SK-N-MC (cell line): ENCODE data around the gene CACNA1F.

Source experiments
- DNase-seq: peaks from one replicate; pipeline ENCODE4 v3.0.0-alpha.2; 2011; ENCODE audit warnings: low read depth, low spot score
- H3K27ac ChIP-seq: fragments of 200-600 bp; sonication (generic); 2 replicates; pipeline ENCODE4 v1.5.1; 2016; ENCODE audit warnings: mixed run types
- H3K36me3 ChIP-seq: fragments of 200-600 bp; sonication (generic); 2 replicates; pipeline ENCODE4 v1.6.1; 2017; ENCODE audit warnings: antibody characterized with exemption, low read length, mixed read lengths; ENCODE audit not compliant: insufficient read depth
- H3K4me3 ChIP-seq: fragments of 200-600 bp; sonication (generic); 2 replicates; pipeline ENCODE4 v1.5.1; 2016
- H3K9ac ChIP-seq: fragments of 200-600 bp; sonication (generic); 2 replicates; pipeline ENCODE4 v1.8.0; 2017; ENCODE audit warnings: mixed run types, mixed read lengths; ENCODE audit not compliant: insufficient read length
- H3K9me3 ChIP-seq: fragments of 200-600 bp; sonication (generic); 2 replicates; pipeline ENCODE4 v1.6.1; 2017; ENCODE audit warnings: low read depth, mild to moderate bottlenecking, antibody characterized with exemption, low read length, moderate library complexity, mixed read lengths
- EZH2 ChIP-seq: fragments of 200-600 bp; sonication (generic); IDR thresholded peaks from one replicate; pipeline ENCODE4 v1.6.1; 2017; ENCODE audit warnings: antibody characterized with exemption
- FOXP2 ChIP-seq: optimal IDR thresholded peaks from 2 replicates; pipeline ENCODE3; 2011; ENCODE audit warnings: mild to moderate bottlenecking, moderate library complexity; ENCODE audit not compliant: insufficient read depth; ENCODE audit errors: extremely low read length, control extremely low read depth
- POLR2AphosphoS5 ChIP-seq: IDR thresholded peaks from 2 replicates; pipeline ENCODE4 v1.6.1; 2012; ENCODE audit warnings: mild to moderate bottlenecking, low read depth, low read length, borderline replicate concordance

CACNA1F gene

GRCh38 chrX:49250578-49250977, 17.4 kb upstream of the CACNA1F start:
- no peak overlapping the region for H3K4me3 ChIP-seq
- H3K9me3 ChIP-seq: no peaks in the 10 kb centered on the region
- no peak overlapping the region for H3K27ac ChIP-seq
- no peak for DNase-seq
- H3K9ac ChIP-seq: no peak overlapping the region
- TF ChIP-seq EZH2 (no peak), FOXP2 (no peak), POLR2AphosphoS5 (no peak)
- no peaks in the 10 kb centered on the region for H3K36me3 ChIP-seq

- H3K9me3 ChIP-seq: no peaks in the 10 kb centered on the region
- H3K27ac ChIP-seq: no peak overlapping the region
- H3K4me3 ChIP-seq: no peak overlapping the region
- no peaks in the 10 kb centered on the region for H3K36me3 ChIP-seq
- no peak for DNase-seq
- H3K9ac ChIP-seq: no peak overlapping the region
- TF ChIP-seq POLR2AphosphoS5 (no peak), FOXP2 (no peak), EZH2 (no peak)
These were observed 16.9 kb upstream of the CACNA1F start for GRCh38 chrX:49250066-49250465.

- Histone ChIP-seq H3K9me3 (no peaks in the 10 kb centered on the region), H3K4me3 (no peak overlapping the region), H3K9ac (no peak overlapping the region), H3K27ac (no peak overlapping the region), H3K36me3 (no peaks in the 10 kb centered on the region)
- no peak for DNase-seq
- no peak for TF ChIP-seq FOXP2
- TF ChIP-seq EZH2: no peak
- no peak for TF ChIP-seq POLR2AphosphoS5
These were observed 16.5 kb upstream of the CACNA1F start for GRCh38 chrX:49249616-49250015.

DNA sequence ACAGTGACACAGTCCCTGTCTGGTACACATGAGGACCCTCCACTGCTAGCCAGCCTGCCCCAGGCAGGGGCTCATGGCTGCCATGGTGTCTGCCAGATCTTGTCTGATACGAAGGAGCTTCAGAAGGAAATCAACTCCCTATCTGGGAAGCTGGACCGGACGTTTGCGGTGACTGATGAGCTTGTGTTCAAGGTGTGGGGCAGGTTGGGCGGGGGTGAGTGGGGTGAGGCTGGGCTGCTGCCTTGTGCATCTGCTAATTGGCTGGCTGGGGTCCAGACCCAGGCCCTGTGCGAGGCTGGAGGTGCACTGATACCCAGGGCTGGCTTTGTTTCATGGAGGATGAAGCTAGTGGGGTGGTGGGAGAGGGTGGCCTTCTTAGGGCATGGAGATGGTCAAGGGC, 15.9 kb upstream of the CACNA1F start:
- no peak overlapping the region for H3K4me3 ChIP-seq
- no peak overlapping the region for H3K27ac ChIP-seq
- no peaks in the 10 kb centered on the region for H3K36me3 ChIP-seq
- no peak for DNase-seq
- no peak for TF ChIP-seq POLR2AphosphoS5
- TF ChIP-seq FOXP2: no peak
- TF ChIP-seq EZH2: no peak
- H3K9ac ChIP-seq: no peak overlapping the region
- no peaks in the 10 kb centered on the region for H3K9me3 ChIP-seq

GRCh38 chrX:49247916-49248811, 15.0 kb upstream of the CACNA1F start:
- Histone ChIP-seq H3K27ac (no peak overlapping the region), H3K9me3 (no peaks in the 10 kb centered on the region), H3K4me3 (no peak overlapping the region), H3K36me3 (no peaks in the 10 kb centered on the region), H3K9ac (no peak overlapping the region)
- no peak for DNase-seq
- TF ChIP-seq FOXP2: no peak
- TF ChIP-seq POLR2AphosphoS5: no peak
- no peak for TF ChIP-seq EZH2

DNA sequence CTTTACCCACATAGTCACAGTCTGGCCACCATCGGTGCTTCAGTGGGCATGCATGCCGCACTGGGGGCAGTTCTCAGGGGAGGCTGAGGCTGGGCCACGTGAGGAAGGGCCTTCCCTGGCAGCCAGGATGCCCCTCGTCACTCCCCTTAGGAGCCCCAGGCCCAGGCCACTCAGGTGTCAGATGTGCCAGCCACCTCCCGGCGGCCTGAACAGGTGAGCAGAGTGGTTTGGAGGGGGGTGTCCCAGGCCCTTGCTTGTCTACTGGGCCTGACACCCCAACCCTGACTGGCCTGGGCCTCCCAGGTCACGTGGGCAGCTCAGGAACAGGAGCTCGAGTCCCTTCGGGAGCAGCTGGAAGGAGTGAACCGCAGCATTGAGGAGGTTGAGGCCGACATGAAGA, 14.2 kb upstream of the CACNA1F start:
- Histone ChIP-seq H3K36me3 (no peaks in the 10 kb centered on the region), H3K4me3 (no peak overlapping the region), H3K9me3 (no peaks in the 10 kb centered on the region), H3K9ac (no peak overlapping the region), H3K27ac (no peak overlapping the region)
- TF ChIP-seq FOXP2 (no peak), POLR2AphosphoS5 (no peak), EZH2 (no peak)
- DNase-seq: no peak

DNA sequence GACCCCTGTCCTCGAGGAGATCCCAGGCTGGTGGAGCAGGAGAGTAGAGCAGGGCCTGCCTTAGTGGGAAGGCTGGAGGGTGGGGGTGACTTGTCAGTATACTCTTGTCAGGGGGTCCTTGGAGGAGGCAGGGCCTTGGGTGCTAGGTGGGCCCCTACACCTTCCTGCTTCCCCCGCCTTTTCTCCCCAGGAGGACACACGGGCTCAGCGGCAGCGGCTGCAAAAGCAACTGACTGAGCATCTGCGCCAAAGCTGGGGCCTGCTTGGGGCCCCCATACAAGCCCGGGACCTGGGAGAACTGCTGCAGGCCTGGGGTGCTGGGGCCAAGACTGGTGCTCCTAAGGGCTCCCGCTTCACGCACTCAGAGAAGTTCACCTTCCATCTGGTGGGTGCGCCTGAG, 13.4 kb upstream of the CACNA1F start:
- no peak overlapping the region for H3K4me3 ChIP-seq
- TF ChIP-seq POLR2AphosphoS5: no peak
- TF ChIP-seq FOXP2: no peak
- no peak for TF ChIP-seq EZH2
- no peak overlapping the region for H3K27ac ChIP-seq
- no peaks in the 10 kb centered on the region for H3K9me3 ChIP-seq
- DNase-seq: no peak
- H3K36me3 ChIP-seq: no peaks in the 10 kb centered on the region
- H3K9ac ChIP-seq: no peak overlapping the region

DNA sequence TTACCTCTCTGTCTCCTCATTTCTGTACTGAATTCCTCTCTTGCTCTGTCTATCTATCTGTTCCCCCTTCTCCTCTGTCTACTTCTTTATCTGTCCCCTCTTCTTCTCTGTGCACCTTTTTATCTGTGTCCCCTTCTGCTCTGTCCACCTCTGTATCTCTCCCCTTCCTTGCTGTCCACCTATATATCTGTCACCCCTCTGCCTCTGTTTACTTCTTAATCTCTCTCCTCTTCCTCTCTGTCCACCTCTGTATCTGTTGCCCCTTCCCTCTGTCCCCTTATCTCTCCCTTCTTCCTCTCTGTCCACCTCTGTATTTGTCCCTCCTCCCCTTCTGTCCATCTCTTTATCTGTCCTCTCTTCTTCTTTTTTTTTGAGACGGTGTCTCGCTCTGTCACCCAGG, 11.1 kb upstream of the CACNA1F start:
- Histone ChIP-seq H3K36me3 (no peaks in the 10 kb centered on the region), H3K9ac (no peak overlapping the region), H3K4me3 (no peak overlapping the region), H3K27ac (no peak overlapping the region), H3K9me3 (no peaks in the 10 kb centered on the region)
- no peak for DNase-seq
- TF ChIP-seq EZH2: no peak
- TF ChIP-seq FOXP2: no peak
- no peak for TF ChIP-seq POLR2AphosphoS5
